Measurements from ENCODE around the gene MRPL23. TPM values are rescaled to one million over a fixed set of nuclear protein-coding genes. Genes with fewer than 3 reads are reported as not detected.

Gene MRPL23
- total RNA-seq, 1 experiment from 2014 or later: 15.0 TPM

- H3K9me3 ChIP-seq: no peaks in the 10 kb centered on the region
- no peak for DNase-seq
- no peak for TF ChIP-seq CTCF (IDR thresholded peaks at IDR 0.05; ENCODE audit: insufficient read depth in 1 of 2, low read depth in 1 of 2, low read length in 1 of 2, severe bottlenecking in 1 of 2, unreplicated experiment in 1 of 2)
- intact Hi-C loops (cut with micrococcal nuclease; ENCODE audit: unreplicated experiment): no loop called here
- Mint-ChIP-seq H3K27me3 (ENCODE audit: insufficient read depth, unreplicated experiment) (no peaks in the 10 kb centered on the region), H3K4me1 (ENCODE audit: low read depth, unreplicated experiment) (no peaks in the 10 kb centered on the region), H3K27ac (ENCODE audit: unreplicated experiment) (no peak overlapping the region), H3K9me3 (ENCODE audit: unreplicated experiment) (no peaks in the 10 kb centered on the region), H3K4me3 (ENCODE audit: unreplicated experiment) (no peak overlapping the region), H3K36me3 (ENCODE audit: insufficient read depth, unreplicated experiment) (no peaks in the 10 kb centered on the region)
- H3K36me3 ChIP-seq (ENCODE audit: control insufficient read depth, insufficient read depth, low read length): no peaks in the 10 kb centered on the region
- POLR2A ChIA-PET: no interaction called here
- no peaks in the 10 kb centered on the region for H3K4me1 ChIP-seq
- no peak overlapping the region for H3K4me3 ChIP-seq (ENCODE audit: low read depth, low read length)
- no peaks in the 10 kb centered on the region for H3K27me3 ChIP-seq (replicated peaks; ENCODE audit: control insufficient read depth, insufficient read depth, low read length)
- BruUV-seq (replicated peaks): no TSS peak
- CTCF ChIA-PET: interaction anchor here (1.5 kb wide), 1 partner anchor 197 kb away, joined by 4 read pairs; no protein-coding TSS in a partner anchor
Measured at GRCh38 chr11:1959786-1960185, 12.7 kb downstream of the MRPL23 start.

- Histone ChIP-seq H3K36me3 (ENCODE audit: control insufficient read depth, insufficient read depth, low read length) (no peaks in the 10 kb centered on the region), H3K4me3 (ENCODE audit: low read depth, low read length) (no peak overlapping the region), H3K9me3 (no peaks in the 10 kb centered on the region), H3K4me1 (no peaks in the 10 kb centered on the region), H3K27me3 (replicated peaks; ENCODE audit: control insufficient read depth, insufficient read depth, low read length) (no peaks in the 10 kb centered on the region)
- intact Hi-C loops (cut with micrococcal nuclease; ENCODE audit: unreplicated experiment): no loop called here
- CTCF ChIA-PET: interaction anchor here (0.6 to 1.8 kb wide), 6 partner anchors 72 to 311 kb away, joined by 3 to 10 read pairs (median 4); no protein-coding TSS in a partner anchor
- H3K4me1 Mint-ChIP-seq (ENCODE audit: low read depth, unreplicated experiment): no peaks in the 10 kb centered on the region
- no peak overlapping the region for H3K4me3 Mint-ChIP-seq (ENCODE audit: unreplicated experiment)
- POLR2A ChIA-PET: no interaction called here
- no peak overlapping the region for H3K27ac Mint-ChIP-seq (ENCODE audit: unreplicated experiment)
- H3K9me3 Mint-ChIP-seq (ENCODE audit: unreplicated experiment): no peaks in the 10 kb centered on the region
- no peak for TF ChIP-seq CTCF (IDR thresholded peaks at IDR 0.05; ENCODE audit: insufficient read depth in 1 of 2, low read depth in 1 of 2, low read length in 1 of 2, severe bottlenecking in 1 of 2, unreplicated experiment in 1 of 2)
- no TSS peak for BruUV-seq (replicated peaks)
- DNase-seq: no peak
- H3K27me3 Mint-ChIP-seq (ENCODE audit: insufficient read depth, unreplicated experiment): no peaks in the 10 kb centered on the region
- H3K36me3 Mint-ChIP-seq (ENCODE audit: insufficient read depth, unreplicated experiment): no peaks in the 10 kb centered on the region
Measured at GRCh38 chr11:1963864-1964263, 16.7 kb downstream of the MRPL23 start.

GRCh38 chr11:1964348-1964747, 17.2 kb downstream of the MRPL23 start:
- ChIA-PET CTCF (interaction anchor here (0.6 to 1.8 kb wide), 6 partner anchors 72 to 312 kb away, joined by 3 to 10 read pairs (median 4); no protein-coding TSS in a partner anchor), POLR2A (no interaction called here)
- H3K36me3 Mint-ChIP-seq (ENCODE audit: insufficient read depth, unreplicated experiment): no peaks in the 10 kb centered on the region
- H3K4me3 ChIP-seq (ENCODE audit: low read depth, low read length): no peak overlapping the region
- no peaks in the 10 kb centered on the region for H3K4me1 Mint-ChIP-seq (ENCODE audit: low read depth, unreplicated experiment)
- H3K27ac Mint-ChIP-seq (ENCODE audit: unreplicated experiment): no peak overlapping the region
- no peak for DNase-seq
- H3K27me3 ChIP-seq (replicated peaks; ENCODE audit: control insufficient read depth, insufficient read depth, low read length): no peaks in the 10 kb centered on the region
- no peaks in the 10 kb centered on the region for H3K4me1 ChIP-seq
- no peaks in the 10 kb centered on the region for H3K9me3 ChIP-seq
- TF ChIP-seq CTCF (IDR thresholded peaks at IDR 0.05; ENCODE audit: insufficient read depth in 1 of 2, low read depth in 1 of 2, low read length in 1 of 2, severe bottlenecking in 1 of 2, unreplicated experiment in 1 of 2): no peak
- no peak overlapping the region for H3K4me3 Mint-ChIP-seq (ENCODE audit: unreplicated experiment)
- BruUV-seq (replicated peaks): no TSS peak
- H3K36me3 ChIP-seq (ENCODE audit: control insufficient read depth, insufficient read depth, low read length): no peaks in the 10 kb centered on the region
- intact Hi-C loops (cut with micrococcal nuclease; ENCODE audit: unreplicated experiment): no loop called here
- no peaks in the 10 kb centered on the region for H3K27me3 Mint-ChIP-seq (ENCODE audit: insufficient read depth, unreplicated experiment)
- H3K9me3 Mint-ChIP-seq (ENCODE audit: unreplicated experiment): no peaks in the 10 kb centered on the region
